IPS-18c (cell line): Measurements from ENCODE around the gene HADHB.
"Not testable (repeated sequence)": the region's sequence is repeated elsewhere in the genome, so short reads cannot be mapped to it uniquely, and the experiment has no call there.

Source experiments
- H3K4me3 ChIP-seq: 2 replicates; pipeline ENCODE4 v1.7.0; 2013; ENCODE audit warnings: low read depth, mild to moderate bottlenecking, low read length, moderate library complexity; ENCODE audit not compliant: insufficient read depth
- H3K9me3 ChIP-seq: one replicate; pipeline ENCODE4 v1.6.1; 2013; ENCODE audit warnings: mild to moderate bottlenecking, low read length, moderate library complexity; ENCODE audit not compliant: control insufficient read depth, insufficient read depth

Gene HADHB

GRCh38 chr2:26312471-26312870 is 67.7 kb downstream of the HADHB start:
- Histone ChIP-seq H3K4me3 (no peak overlapping the region), H3K9me3 (no peaks in the 10 kb centered on the region)

DNA sequence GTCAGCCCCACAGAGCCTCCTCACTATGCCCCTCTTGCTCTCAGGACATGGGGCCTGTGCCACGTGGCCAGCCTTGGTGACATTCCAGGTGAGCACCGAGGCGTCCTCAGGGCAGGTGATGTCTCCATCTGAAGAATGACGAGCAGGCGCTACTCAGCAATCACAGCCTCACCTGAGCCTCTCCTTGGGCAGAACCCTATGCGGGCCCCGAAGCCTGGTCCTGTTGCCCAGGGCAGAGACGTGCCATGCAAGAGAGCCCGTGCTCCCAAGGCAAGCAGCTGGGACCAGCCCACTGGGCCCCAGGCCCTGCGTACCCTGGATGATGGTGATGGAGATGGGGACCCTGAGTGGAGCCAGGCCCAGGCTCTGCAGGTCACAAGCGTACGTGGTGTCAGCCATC is 68.7 kb downstream of the HADHB start:
- H3K4me3 ChIP-seq: no peak overlapping the region
- H3K9me3 ChIP-seq: no peaks in the 10 kb centered on the region

DNA sequence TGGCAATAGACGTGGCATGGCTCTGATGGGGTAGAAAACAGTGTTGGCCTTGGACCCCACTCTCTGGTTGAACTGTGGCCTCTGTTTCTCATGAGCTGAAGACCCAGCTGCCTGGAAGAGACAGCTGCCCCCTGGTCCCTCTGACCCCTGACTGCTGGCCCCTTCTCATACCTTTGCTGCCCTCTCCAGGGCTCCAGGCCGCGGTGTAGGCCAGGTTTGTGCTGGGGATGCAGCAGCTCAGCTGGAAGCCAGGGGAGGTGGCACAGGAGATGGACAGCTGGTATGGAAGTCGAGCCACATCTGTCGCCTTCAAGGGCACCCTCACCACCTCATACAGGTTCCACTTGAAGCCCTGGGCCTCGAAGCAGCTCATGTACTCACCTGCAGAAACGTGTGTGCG is 69.5 kb downstream of the HADHB start:
- Histone ChIP-seq H3K4me3 (no peak overlapping the region), H3K9me3 (no peaks in the 10 kb centered on the region)

- Histone ChIP-seq H3K4me3 (no peak overlapping the region), H3K9me3 (no peaks in the 10 kb centered on the region)
These were observed 71.3 kb downstream of the HADHB start for GRCh38 chr2:26316041-26316440.

GRCh38 chr2:26316845-26317244 is 72.1 kb downstream of the HADHB start:
- no peaks in the 10 kb centered on the region for H3K9me3 ChIP-seq
- H3K4me3 ChIP-seq: no peak overlapping the region

GRCh38 chr2:26317377-26318105 is 72.8 kb downstream of the HADHB start:
- Histone ChIP-seq H3K9me3 (no peaks in the 10 kb centered on the region), H3K4me3 (no peak overlapping the region)

- no peak overlapping the region for H3K4me3 ChIP-seq
- no peaks in the 10 kb centered on the region for H3K9me3 ChIP-seq
These were observed 74.2 kb downstream of the HADHB start for GRCh38 chr2:26318950-26319349.

- H3K9me3 ChIP-seq, H3K4me3 ChIP-seq: not testable (repeated sequence)
These were observed 79.7 kb downstream of the HADHB start for GRCh38 chr2:26324479-26324878.

GRCh38 chr2:26324903-26325302 is 80.2 kb downstream of the HADHB start:
- no peaks in the 10 kb centered on the region for H3K9me3 ChIP-seq

GRCh38 chr2:26325851-26326250 is 81.1 kb downstream of the HADHB start:
- H3K9me3 ChIP-seq: no peaks in the 10 kb centered on the region
- no peak overlapping the region for H3K4me3 ChIP-seq

More at GRCh38 chr2:26324903-26325302, 80.2 kb downstream of the HADHB start:
- no peak overlapping the region for H3K4me3 ChIP-seq

GRCh38 chr2:26326514-26326913 is 81.8 kb downstream of the HADHB start:
- no peaks in the 10 kb centered on the region for H3K9me3 ChIP-seq

DNA sequence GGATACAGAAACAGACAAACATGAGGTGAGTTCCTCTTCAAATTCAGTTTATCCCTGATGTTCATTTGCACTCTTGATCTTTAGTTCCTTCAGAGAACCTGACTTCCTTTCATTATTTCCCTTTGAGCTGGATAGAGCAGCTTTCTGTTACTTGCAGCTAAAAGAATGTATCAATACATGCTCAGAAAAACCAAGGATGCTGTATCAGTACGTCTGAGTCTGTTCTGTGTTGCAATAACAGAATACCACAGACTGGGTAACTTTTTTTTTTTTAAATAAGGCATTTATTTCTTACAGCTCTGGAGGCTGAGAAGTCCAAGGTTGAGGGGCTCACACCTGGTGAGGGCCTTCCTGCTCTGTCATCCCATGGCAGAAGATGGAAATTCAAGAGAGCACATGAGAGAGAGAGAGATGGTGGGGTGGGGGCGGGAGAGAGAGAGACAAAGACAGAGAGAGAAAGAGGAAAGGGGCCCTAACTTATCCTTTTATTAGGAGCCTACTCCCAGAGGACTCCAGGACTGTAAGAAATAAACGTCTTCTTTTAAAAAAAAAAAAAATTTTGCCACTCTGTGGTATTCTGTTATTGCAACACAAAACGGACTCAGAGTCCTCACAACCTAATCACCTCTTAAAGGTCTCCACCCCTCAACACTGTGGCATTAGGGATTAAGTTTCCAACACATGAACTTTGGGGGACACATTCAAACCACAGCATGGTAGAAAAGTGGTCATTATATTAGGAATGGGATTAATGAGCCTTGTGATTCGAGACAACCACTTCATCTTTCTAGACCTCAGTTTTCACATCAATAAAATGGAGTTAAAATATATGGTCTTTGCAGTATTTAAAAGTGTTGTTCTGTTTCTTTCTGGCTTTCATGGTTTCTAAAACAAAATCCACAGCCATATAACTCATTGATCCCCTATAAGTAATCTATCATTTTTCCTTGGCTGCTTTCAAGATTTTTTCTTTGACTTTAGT is 82.8 kb downstream of the HADHB start:
- H3K9me3 ChIP-seq: no peaks in the 10 kb centered on the region
- H3K4me3 ChIP-seq: no peak overlapping the region

More at GRCh38 chr2:26326514-26326913, 81.8 kb downstream of the HADHB start:
- no peak overlapping the region for H3K4me3 ChIP-seq

GRCh38 chr2:26329083-26329482 is 84.3 kb downstream of the HADHB start:
- H3K4me3 ChIP-seq, H3K9me3 ChIP-seq: not testable (repeated sequence)

- H3K9me3 ChIP-seq: no peaks in the 10 kb centered on the region
- no peak overlapping the region for H3K4me3 ChIP-seq
These were observed 85.4 kb downstream of the HADHB start for GRCh38 chr2:26330114-26330549.

GRCh38 chr2:26330604-26331003 is 85.9 kb downstream of the HADHB start:
- no peak overlapping the region for H3K4me3 ChIP-seq
- H3K9me3 ChIP-seq: no peaks in the 10 kb centered on the region

DNA sequence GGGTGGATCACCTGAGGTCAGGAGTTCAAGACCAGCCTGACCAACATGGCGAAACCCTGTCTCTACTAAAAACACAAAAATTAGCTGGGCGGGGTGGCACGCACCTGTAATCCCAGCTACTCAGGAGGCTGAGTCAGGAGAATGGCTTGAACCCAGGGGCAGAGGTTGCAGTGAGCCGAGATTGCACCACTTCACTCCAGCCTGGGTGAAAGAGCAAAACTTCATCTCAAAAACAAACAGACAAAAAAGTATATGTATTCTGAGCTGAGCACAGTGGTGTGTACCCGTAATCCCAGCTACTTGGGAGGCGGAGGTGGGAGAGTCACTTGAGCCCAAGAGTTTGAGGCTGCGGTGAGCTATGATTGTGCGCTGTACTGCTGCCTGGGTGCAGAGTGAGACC is 86.6 kb downstream of the HADHB start:
- not testable (repeated sequence) for H3K9me3 ChIP-seq, H3K4me3 ChIP-seq

- H3K9me3 ChIP-seq: peaks cover 2% of the 10 kb centered on the region
- no peak overlapping the region for H3K4me3 ChIP-seq
These were observed 88.6 kb downstream of the HADHB start for GRCh38 chr2:26333293-26333692.

- H3K4me3 ChIP-seq: no peak overlapping the region
- H3K9me3 ChIP-seq: peaks cover 2% of the 10 kb centered on the region
These were observed 90.5 kb downstream of the HADHB start for GRCh38 chr2:26335231-26335630.
